K562 (cell line): ENCODE results near the gene ATXN8OS. TPM values are rescaled to one million over a fixed set of nuclear protein-coding genes. Genes with fewer than 3 reads are reported as not detected.

Experiments
- ATAC-seq: fragments of 200-7000 bp; cut with Tn5 transposase; 3 replicates; pipeline ENCODE4 v1.9.1; 2020; ENCODE audit warnings: moderate library complexity
- BruUV-seq: library from RNA; stranded (reverse); fragments of 400-500 nt; replicated peaks from 2 replicates; lab custom pipeline; 2021; lab: Mats Ljungman, UMichigan
- CTCF ChIA-PET: fragments of 300-600 bp; formaldehyde crosslinking; extraction: SDS; loops from one replicate; lab custom pipeline; 2021; ENCODE audit warnings: low intra/inter-chr PET ratio; lab: Yijun Ruan, JAX
- POLR2A ChIA-PET: fragments of 300-600, 350-650 bp; sonication (Branson Sonifier 250); formaldehyde crosslinking; extraction: SDS; loops from one replicate; lab custom pipeline; 2021; ENCODE audit warnings: antibody characterized with exemption, inconsistent platforms; lab: Yijun Ruan, JAX
- DNase-seq, 4 experiments: peaks; one replicate each; pipeline versions ENCODE4 v3.0.0 to v3.0.0-alpha.2; 2011 to 2018; ENCODE audit warnings: low spot score in 3 of 4, mixed read lengths in 3 of 4; ENCODE audit errors: extremely low read depth in 1 of 4
- FAIRE-seq: peaks from 2 replicates; lab custom pipeline; 2011; peaks lifted over from hg19 to GRCh38; lab: Jason Lieb, UNC
- H2AFZ ChIP-seq: 2 replicates; pipeline ENCODE4 v1.6.0; 2011; ENCODE audit warnings: low read depth, low read length, control low read depth, inconsistent platforms
- H3K27ac ChIP-seq: fragments of 200-600 bp; 3 replicates; pipeline ENCODE4 v1.8.0; 2011; ENCODE audit warnings: low read depth, mild to moderate bottlenecking, control low read depth, inconsistent platforms, low read length, moderate library complexity, mixed read lengths; ENCODE audit errors: extremely low read depth
- H3K27me3 ChIP-seq, 2 experiments: fragments of 300-600 bp in 1 of 2; 2 replicates in 1 of 2; 3 replicates in 1 of 2; pipeline versions ENCODE4 v1.6.0 to v1.8.0; 2011; ENCODE audit warnings: inconsistent platforms in 2 of 2, low read length in 2 of 2, mild to moderate bottlenecking in 1 of 2, mixed read lengths in 1 of 2, moderate library complexity in 1 of 2; ENCODE audit not compliant: control insufficient read depth in 2 of 2, insufficient read depth in 2 of 2
- H3K36me3 ChIP-seq: fragments of 300-600 bp; 3 replicates; pipeline ENCODE4 v1.8.0; 2011; ENCODE audit warnings: mild to moderate bottlenecking, low read length, inconsistent platforms; ENCODE audit not compliant: control insufficient read depth, insufficient read depth
- H3K4me1 ChIP-seq, 2 experiments: fragments of 200-600 bp in 1 of 2; replicated peaks in 1 of 2; 2 replicates in 1 of 2; 3 replicates in 1 of 2; pipeline versions ENCODE4 v1.5.1 to v1.8.0; 2011; ENCODE audit warnings: inconsistent platforms in 2 of 2, low read length in 2 of 2, mild to moderate bottlenecking in 1 of 2, mixed read lengths in 1 of 2, moderate library complexity in 1 of 2; ENCODE audit not compliant: control insufficient read depth in 2 of 2, insufficient read depth in 2 of 2
- H3K4me2 ChIP-seq: 2 replicates; pipeline ENCODE4 v1.6.1; 2011; ENCODE audit warnings: low read length, control low read depth, inconsistent platforms, mixed read lengths; ENCODE audit not compliant: insufficient read depth
- H3K4me3 ChIP-seq: fragments of 200-600 bp; sonication (generic), shearing (Covaris generic); 2 replicates; pipeline ENCODE4 v1.5.1; 2016; ENCODE audit warnings: control low read depth, inconsistent platforms
- H3K79me2 ChIP-seq: fragments of 200-600 bp; 3 replicates; pipeline ENCODE4 v1.8.0; 2011; ENCODE audit warnings: low read length, inconsistent platforms; ENCODE audit not compliant: control insufficient read depth, insufficient read depth
- H3K9ac ChIP-seq, 2 experiments: 2 replicates each; pipeline versions ENCODE4 v1.6.0 to v1.6.1; 2011; ENCODE audit warnings: low read depth in 2 of 2, low read length in 2 of 2, control low read depth in 1 of 2, inconsistent platforms in 1 of 2, mild to moderate bottlenecking in 1 of 2, mixed read lengths in 1 of 2; ENCODE audit not compliant: insufficient read depth in 1 of 2
- H3K9me1 ChIP-seq: one replicate; pipeline ENCODE4 v1.6.0; 2011; ENCODE audit warnings: inconsistent platforms, mild to moderate bottlenecking, low read length, moderate library complexity; ENCODE audit not compliant: control insufficient read depth, insufficient read depth
- H3K9me3 ChIP-seq: replicated peaks from 2 replicates; pipeline ENCODE4 v1.5.1; 2011; ENCODE audit warnings: low read depth, low read length, inconsistent platforms; ENCODE audit not compliant: control insufficient read depth, insufficient read depth
- H4K20me1 ChIP-seq: replicated peaks from 2 replicates; pipeline ENCODE4 v1.6.1; 2011; ENCODE audit warnings: low read length, inconsistent platforms, mixed read lengths; ENCODE audit not compliant: control insufficient read depth, insufficient read depth
- DACH1 ChIP-seq: fragments of 450-650 bp; IDR thresholded peaks from 2 replicates; pipeline ENCODE4 v1.6.1; 2018; ENCODE audit not compliant: partially characterized antibody
- GTF2E2 ChIP-seq: fragments of 200-800 bp; sonication (Bioruptor generic); IDR thresholded peaks from 2 replicates; pipeline ENCODE4 v1.6.1; 2016; ENCODE audit warnings: missing genetic modification characterization, missing compliant biosample characterization
- NR2C2 ChIP-seq, 2 experiments: fragments of 200-800 bp in 1 of 2; sonication (Bioruptor generic) in 1 of 2; sonication (generic) in 1 of 2; formaldehyde crosslinking in 1 of 2; IDR thresholded peaks; 2 replicates each; pipeline versions ENCODE4 v1.6.1 to v1.8.0; 2016 to 2022; ENCODE audit warnings: mild to moderate bottlenecking in 1 of 2, missing compliant biosample characterization in 1 of 2, missing genetic modification characterization in 1 of 2, missing genetic modification reagents in 1 of 2
- PPARD ChIP-seq: fragments of 250-450 bp; sonication (Bioruptor Pico); IDR thresholded peaks from 2 replicates; pipeline ENCODE4 v1.8.0; 2022; ENCODE audit warnings: inconsistent platforms, mild to moderate bottlenecking, moderate library complexity
- ZBED1 ChIP-seq: IDR thresholded peaks from 2 replicates; pipeline ENCODE4 v1.6.1; 2014
- WGBS: fragments of 100-300 bp; shearing (Covaris generic); methylation state at CpG from one replicate; pipeline ENCODE4 v1.1.6; 2016; ENCODE audit warnings: low coverage, mixed read lengths; ENCODE audit not compliant: insufficient coverage; ENCODE audit errors: missing lambda C conversion rate; 5-methylcytosine and 5-hydroxymethylcytosine counted together
- in situ Hi-C: fragments of 300-500 bp; cut with MboI; formaldehyde crosslinking; loops from 4 replicates; pipeline ENCODE4 v1.15.0; 2018; ENCODE audit warnings: inconsistent platforms, mixed read lengths
- intact Hi-C: fragments of 100-400 bp; cut with micrococcal nuclease; formaldehyde crosslinking; loops from 2 replicates; pipeline ENCODE4 v1.14.2; 2022
- polyA plus RNA-seq, 8 experiments: library from polyadenylated mRNA; depleted of rRNA in 4 of 8; stranded (reverse) in 5 of 8; unstranded in 3 of 8; fragments of >200 nt; fragmentation: Nextera tagmentation in 2 of 8; fragmentation: Illumina TruSeq in 1 of 8; extraction: Ambion mirVana in 2 of 8; extraction: Trizol in 1 of 8; gene quantifications; 2 replicates each; pipeline versions ENCODE4 v1.2.1 to v1.2.3, GENCODE V29; 2011 to 2014; ENCODE audit warnings: inconsistent platforms in 1 of 8, missing spikeins in 1 of 8
- total RNA-seq, 7 experiments: library from RNA; depleted of rRNA in 6 of 7; stranded (reverse); fragments of >200 nt in 6 of 7; fragmentation: Illumina TruSeq in 2 of 7; extraction: Trizol in 2 of 7; gene quantifications; 2 replicates each; pipeline versions ENCODE4 v1.2.1 to v1.2.3, GENCODE V29; 2011 to 2021; ENCODE audit warnings: low replicate concordance in 1 of 7
- TF ChIP-seq, protein P1 (sequence below): fragments of 250-450 bp; sonication (Bioruptor Pico); IDR thresholded peaks from 2 replicates; pipeline ENCODE4 v1.5.0; 2020; ENCODE audit warnings: mild to moderate bottlenecking, borderline replicate concordance

The ATXN8OS gene
- total and polyA plus RNA-seq, 9 of the 15 experiments (the other 6 are each of a cell fraction or from before 2014, with no cell fraction given): not detected

- TF ChIP-seq NR2C2 (CRISPR knock-in tag; IDR thresholded peaks at IDR 0.05): no peak
- no peak for TF ChIP-seq NR2C2 (tag; IDR thresholded peaks at IDR 0.05)
- TF ChIP-seq, all 486 proteins: peak for 0
Observed at GRCh38 chr13:70170689-70171088, 63.1 kb downstream of the ATXN8OS start (continued).

- no peaks in the 10 kb centered on the region for H3K4me1 ChIP-seq
- no peak for DNase-seq
- FAIRE-seq: no peak
- 0% methylated on average over 3 of the region's 3 CpGs for WGBS
- no peak overlapping the region for H2AFZ ChIP-seq
- no peaks in the 10 kb centered on the region for H3K9me3 ChIP-seq
- H4K20me1 ChIP-seq: no peaks in the 10 kb centered on the region
- no peaks in the 10 kb centered on the region for H3K9me1 ChIP-seq
- H3K4me2 ChIP-seq: no peak overlapping the region
- ChIA-PET POLR2A (no interaction called here), CTCF (no interaction called here)
- H3K9ac ChIP-seq: no peak overlapping the region
- H3K27me3 ChIP-seq: no peaks in the 10 kb centered on the region
- intact Hi-C loops (no loop called here), in situ Hi-C loops (no loop called here)
- TF ChIP-seq DACH1 (no peak), PPARD (CRISPR knock-in tag) (no peak), GTF2E2 (tag) (no peak), ZBED1 (no peak)
- TF ChIP-seq, protein P1, sequence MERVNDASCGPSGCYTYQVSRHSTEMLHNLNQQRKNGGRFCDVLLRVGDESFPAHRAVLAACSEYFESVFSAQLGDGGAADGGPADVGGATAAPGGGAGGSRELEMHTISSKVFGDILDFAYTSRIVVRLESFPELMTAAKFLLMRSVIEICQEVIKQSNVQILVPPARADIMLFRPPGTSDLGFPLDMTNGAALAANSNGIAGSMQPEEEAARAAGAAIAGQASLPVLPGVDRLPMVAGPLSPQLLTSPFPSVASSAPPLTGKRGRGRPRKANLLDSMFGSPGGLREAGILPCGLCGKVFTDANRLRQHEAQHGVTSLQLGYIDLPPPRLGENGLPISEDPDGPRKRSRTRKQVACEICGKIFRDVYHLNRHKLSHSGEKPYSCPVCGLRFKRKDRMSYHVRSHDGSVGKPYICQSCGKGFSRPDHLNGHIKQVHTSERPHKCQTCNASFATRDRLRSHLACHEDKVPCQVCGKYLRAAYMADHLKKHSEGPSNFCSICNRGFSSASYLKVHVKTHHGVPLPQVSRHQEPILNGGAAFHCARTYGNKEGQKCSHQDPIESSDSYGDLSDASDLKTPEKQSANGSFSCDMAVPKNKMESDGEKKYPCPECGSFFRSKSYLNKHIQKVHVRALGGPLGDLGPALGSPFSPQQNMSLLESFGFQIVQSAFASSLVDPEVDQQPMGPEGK: no peak
- no peak for ATAC-seq
- H3K36me3 ChIP-seq: no peaks in the 10 kb centered on the region
- H3K27ac ChIP-seq: no peak overlapping the region
- no TSS peak for BruUV-seq
- H3K4me3 ChIP-seq: no peak overlapping the region
- H3K79me2 ChIP-seq: no peaks in the 10 kb centered on the region
Observed at GRCh38 chr13:70171151-70171550, 63.5 kb downstream of the ATXN8OS start.
